ENCODE results near the gene NELFCD. TPM values are rescaled to one million over a fixed set of nuclear protein-coding genes. Genes with fewer than 3 reads are reported as not detected.

Gene NELFCD
- total and polyA plus RNA-seq, 10 of the 15 experiments (the other 5 are each of a cell fraction or from before 2014, with no cell fraction given), result 8.9 to 109 (median 82.9) TPM

- intact Hi-C loops (cut with micrococcal nuclease; ENCODE audit: unreplicated experiment), result loop anchor here (10.0 kb wide), 2 partner anchors 48 to 332 kb away; partner anchors contain the start of genes ATP5F1E and STX16
- Histone ChIP-seq H3K4me1 (ENCODE audit: control insufficient read depth, insufficient read depth, low read length) (peaks cover 10% of the 10 kb centered on the region), H3K4me2 (ENCODE audit: control insufficient read depth, insufficient read depth) (no peak overlapping the region), H3K27me3 (replicated peaks in 1 of 2; ENCODE audit: control insufficient read depth in 2 of 2, insufficient read depth in 2 of 2, low read length in 1 of 2) (no peaks in the 10 kb centered on the region), H3K9ac (ENCODE audit: control insufficient read depth, insufficient read depth, low read length) (no peak overlapping the region), H3K36me3 (ENCODE audit: control insufficient read depth in 2 of 2, insufficient read depth in 2 of 2, low read length in 1 of 2) (peaks cover 23 to 34% of the 10 kb centered on the region in 2 experiments), H3K27ac (ENCODE audit: control insufficient read depth, insufficient read depth) (no peak overlapping the region), H2AFZ (ENCODE audit: control insufficient read depth, low read depth, low read length) (no peak overlapping the region), H4K20me1 (ENCODE audit: control insufficient read depth, insufficient read depth) (no peaks in the 10 kb centered on the region), H3K79me2 (ENCODE audit: control insufficient read depth, insufficient read depth, low read length) (peaks cover 44% of the 10 kb centered on the region), H3K9me3 (replicated peaks; ENCODE audit: control insufficient read depth, insufficient read depth, low read length) (no peaks in the 10 kb centered on the region), H3K4me3 (no peak overlapping the region)
- SMC1A ChIA-PET (ENCODE audit: uncharacterized antibody, unreplicated experiment), result interaction anchor here (0.6 to 1.5 kb wide), 3 partner anchors 8 to 100 kb away, joined by 3 read pairs; no protein-coding TSS in a partner anchor
- no TSS peak for BruUV-seq (replicated peaks)
- CTCF ChIA-PET, result no interaction called here
- in situ Hi-C loops (cut with MboI), result no loop called here
- ATAC-seq, result no peak
- WGBS (ENCODE audit: insufficient coverage, insufficient replicate concordance, low lambda C conversion rate, missing lambda C conversion rate), result 88% methylated on average over 9 of the region's 9 CpGs
- no peak for FAIRE-seq
- DNase-seq (ENCODE audit: low read depth, low spot score), result no peak
- TF ChIP-seq EZH2 (IDR thresholded peaks at IDR 0.05; ENCODE audit: borderline replicate concordance, control insufficient read depth, low read depth, low read length) (no peak), JUNB (IDR thresholded peaks at IDR 0.05) (no peak)
- POLR2A ChIA-PET, result interaction anchor here (1.6 kb wide), 1 partner anchor 79 kb away, joined by 4 read pairs; no protein-coding TSS in a partner anchor
- RAD21 ChIA-PET (ENCODE audit: unreplicated experiment), result no interaction called here
Observed at GRCh38 chr20:58986286-58986967, 5.4 kb downstream of the NELFCD start.

DNA sequence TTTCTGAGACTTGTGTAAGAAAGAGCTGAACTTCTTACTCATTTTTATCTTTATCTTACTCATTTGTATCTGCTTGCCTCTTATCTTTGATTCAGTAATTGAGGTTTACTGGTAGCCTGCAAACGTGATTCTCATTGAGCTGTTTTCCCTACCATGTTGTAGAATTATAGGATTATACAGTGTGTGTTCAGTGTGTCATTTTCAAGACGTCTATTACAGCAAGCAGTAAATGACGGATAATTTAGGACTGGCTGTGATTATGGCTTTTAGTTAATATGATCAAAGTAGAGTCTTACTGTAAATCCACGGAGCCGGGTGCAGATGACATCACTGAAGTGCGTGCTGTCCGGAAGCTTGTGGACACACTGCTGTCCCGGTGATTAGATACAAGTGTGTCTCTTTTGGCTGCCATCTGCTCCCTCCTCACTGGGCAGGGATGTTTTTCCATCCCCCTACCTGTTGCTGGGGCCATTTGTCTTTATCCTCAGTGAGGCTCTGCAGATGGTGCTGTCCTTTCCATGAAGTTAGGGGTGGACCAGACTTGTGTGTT lies 6.0 kb downstream of the NELFCD start:
- intact Hi-C loops (cut with micrococcal nuclease; ENCODE audit: unreplicated experiment) (loop anchor here (10.0 kb wide), 2 partner anchors 48 to 332 kb away; partner anchors contain the start of genes ATP5F1E and STX16), in situ Hi-C loops (cut with MboI) (no loop called here)
- no peaks in the 10 kb centered on the region for H3K27me3 ChIP-seq (replicated peaks in 1 of 2; ENCODE audit: control insufficient read depth in 2 of 2, insufficient read depth in 2 of 2, low read length in 1 of 2)
- ChIA-PET SMC1A (ENCODE audit: uncharacterized antibody, unreplicated experiment) (interaction anchor here (0.6 to 1.5 kb wide), 3 partner anchors 9 to 101 kb away, joined by 3 read pairs; no protein-coding TSS in a partner anchor), RAD21 (ENCODE audit: unreplicated experiment) (no interaction called here), CTCF (no interaction called here), POLR2A (interaction anchor here (1.6 kb wide), 1 partner anchor 80 kb away, joined by 4 read pairs; no protein-coding TSS in a partner anchor)
- no peak overlapping the region for H3K9ac ChIP-seq (ENCODE audit: control insufficient read depth, insufficient read depth, low read length)
- H3K4me3 ChIP-seq, result no peak overlapping the region
- H3K36me3 ChIP-seq (ENCODE audit: control insufficient read depth in 2 of 2, insufficient read depth in 2 of 2, low read length in 1 of 2), result peaks cover 26 to 40% of the 10 kb centered on the region in 2 experiments
- peaks cover 10% of the 10 kb centered on the region for H3K4me1 ChIP-seq (ENCODE audit: control insufficient read depth, insufficient read depth, low read length)
- no peak overlapping the region for H3K27ac ChIP-seq (ENCODE audit: control insufficient read depth, insufficient read depth)
- no peak for ATAC-seq
- no TSS peak for BruUV-seq (replicated peaks)
- no peak for DNase-seq (ENCODE audit: low read depth, low spot score)
- H3K9me3 ChIP-seq (replicated peaks; ENCODE audit: control insufficient read depth, insufficient read depth, low read length), result no peaks in the 10 kb centered on the region
- no peaks in the 10 kb centered on the region for H4K20me1 ChIP-seq (ENCODE audit: control insufficient read depth, insufficient read depth)
- WGBS (ENCODE audit: insufficient coverage, insufficient replicate concordance, low lambda C conversion rate, missing lambda C conversion rate), result 81% methylated on average over 8 of the region's 8 CpGs
- no peak overlapping the region for H3K4me2 ChIP-seq (ENCODE audit: control insufficient read depth, insufficient read depth)
- no peak for FAIRE-seq
- H3K79me2 ChIP-seq (ENCODE audit: control insufficient read depth, insufficient read depth, low read length), result peaks cover 38% of the 10 kb centered on the region
- H2AFZ ChIP-seq (ENCODE audit: control insufficient read depth, low read depth, low read length), result no peak overlapping the region
- TF ChIP-seq, protein P1, sequence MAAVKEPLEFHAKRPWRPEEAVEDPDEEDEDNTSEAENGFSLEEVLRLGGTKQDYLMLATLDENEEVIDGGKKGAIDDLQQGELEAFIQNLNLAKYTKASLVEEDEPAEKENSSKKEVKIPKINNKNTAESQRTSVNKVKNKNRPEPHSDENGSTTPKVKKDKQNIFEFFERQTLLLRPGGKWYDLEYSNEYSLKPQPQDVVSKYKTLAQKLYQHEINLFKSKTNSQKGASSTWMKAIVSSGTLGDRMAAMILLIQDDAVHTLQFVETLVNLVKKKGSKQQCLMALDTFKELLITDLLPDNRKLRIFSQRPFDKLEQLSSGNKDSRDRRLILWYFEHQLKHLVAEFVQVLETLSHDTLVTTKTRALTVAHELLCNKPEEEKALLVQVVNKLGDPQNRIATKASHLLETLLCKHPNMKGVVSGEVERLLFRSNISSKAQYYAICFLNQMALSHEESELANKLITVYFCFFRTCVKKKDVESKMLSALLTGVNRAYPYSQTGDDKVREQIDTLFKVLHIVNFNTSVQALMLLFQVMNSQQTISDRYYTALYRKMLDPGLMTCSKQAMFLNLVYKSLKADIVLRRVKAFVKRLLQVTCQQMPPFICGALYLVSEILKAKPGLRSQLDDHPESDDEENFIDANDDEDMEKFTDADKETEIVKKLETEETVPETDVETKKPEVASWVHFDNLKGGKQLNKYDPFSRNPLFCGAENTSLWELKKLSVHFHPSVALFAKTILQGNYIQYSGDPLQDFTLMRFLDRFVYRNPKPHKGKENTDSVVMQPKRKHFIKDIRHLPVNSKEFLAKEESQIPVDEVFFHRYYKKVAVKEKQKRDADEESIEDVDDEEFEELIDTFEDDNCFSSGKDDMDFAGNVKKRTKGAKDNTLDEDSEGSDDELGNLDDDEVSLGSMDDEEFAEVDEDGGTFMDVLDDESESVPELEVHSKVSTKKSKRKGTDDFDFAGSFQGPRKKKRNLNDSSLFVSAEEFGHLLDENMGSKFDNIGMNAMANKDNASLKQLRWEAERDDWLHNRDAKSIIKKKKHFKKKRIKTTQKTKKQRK (IDR thresholded peaks at IDR 0.05; ENCODE audit: low read depth, low read length), result no peak
- TF ChIP-seq JUNB (IDR thresholded peaks at IDR 0.05), result no peak
- no peak for TF ChIP-seq CHD2 (IDR thresholded peaks at IDR 0.05; ENCODE audit: borderline replicate concordance, low read depth, low read length)
- TF ChIP-seq NFYA (IDR thresholded peaks at IDR 0.05; ENCODE audit: borderline replicate concordance, low read depth, low read length), result no peak
- TF ChIP-seq TARDBP (IDR thresholded peaks at IDR 0.05; ENCODE audit: borderline replicate concordance), result no peak
- no peak for TF ChIP-seq KLF5 (IDR thresholded peaks at IDR 0.05; ENCODE audit: partially characterized antibody)
- TF ChIP-seq SREBF2 (IDR thresholded peaks at IDR 0.05; ENCODE audit: low read length), result no peak
- TF ChIP-seq CBX5 (IDR thresholded peaks at IDR 0.05; ENCODE audit: low read depth), result no peak
- TF ChIP-seq YY1 (IDR thresholded peaks at IDR 0.05; ENCODE audit: low read depth, low read length), result no peak
- TF ChIP-seq NBN (IDR thresholded peaks at IDR 0.05), result no peak
- no peak for TF ChIP-seq MXI1 (IDR thresholded peaks at IDR 0.05; ENCODE audit: low read depth, low read length)
- TF ChIP-seq ZSCAN29 (IDR thresholded peaks at IDR 0.05), result no peak
- no peak for TF ChIP-seq CREM (IDR thresholded peaks at IDR 0.05; ENCODE audit: low read depth)
- TF ChIP-seq ZNF622 (IDR thresholded peaks at IDR 0.05), result no peak
